Mononuclear cell (primary cell): ENCODE data around the gene OR10P1. TPM values are rescaled to one million over a fixed set of nuclear protein-coding genes. Genes with fewer than 3 reads are reported as not detected.

Experiments
- total RNA-seq: library from RNA; depleted of rRNA; stranded (reverse); fragments of >200 nt; gene quantifications from one replicate; pipeline ENCODE4 v1.2.3, GENCODE V29; 2012

OR10P1 gene
- total RNA-seq, 1 donor = not detected

Other genes with a start within 250 kb of the OR10P1 start
- gene OR6C65, start 236.4 kb upstream of the OR10P1 start, total RNA-seq = not detected
- gene OR6C76, start 210.6 kb upstream of the OR10P1 start, total RNA-seq = not detected
- not detected for gene OR6C2, start 192.8 kb upstream of the OR10P1 start, total RNA-seq
- gene OR6C70, start 166.8 kb upstream of the OR10P1 start, total RNA-seq = not detected
- 0.42 TPM for gene OR6C68, start 144.5 kb upstream of the OR10P1 start, total RNA-seq
- not detected for gene OR6C4, start 87.3 kb upstream of the OR10P1 start, total RNA-seq
- not detected for gene OR2AP1, start 64.4 kb upstream of the OR10P1 start, total RNA-seq
- gene ITGA7, start 71.0 kb downstream of the OR10P1 start, total RNA-seq = 2.0 TPM
- 61.8 TPM for gene BLOC1S1, start 79.2 kb downstream of the OR10P1 start, total RNA-seq
- gene RDH5, start 83.5 kb downstream of the OR10P1 start, total RNA-seq = 3.0 TPM
- 184 TPM for gene CD63, start 92.1 kb downstream of the OR10P1 start, total RNA-seq
- 1.8 TPM for gene GDF11, start 106.2 kb downstream of the OR10P1 start, total RNA-seq
- 59.7 TPM for gene SARNP, start 180.8 kb downstream of the OR10P1 start, total RNA-seq
- gene ORMDL2, start 181.1 kb downstream of the OR10P1 start, total RNA-seq = 6.8 TPM
- gene DNAJC14, start 192.7 kb downstream of the OR10P1 start, total RNA-seq = 23.5 TPM
- 4.2 TPM for gene MMP19, start 206.0 kb downstream of the OR10P1 start, total RNA-seq